Measurements from ENCODE around the gene ZSCAN20.

DNA sequence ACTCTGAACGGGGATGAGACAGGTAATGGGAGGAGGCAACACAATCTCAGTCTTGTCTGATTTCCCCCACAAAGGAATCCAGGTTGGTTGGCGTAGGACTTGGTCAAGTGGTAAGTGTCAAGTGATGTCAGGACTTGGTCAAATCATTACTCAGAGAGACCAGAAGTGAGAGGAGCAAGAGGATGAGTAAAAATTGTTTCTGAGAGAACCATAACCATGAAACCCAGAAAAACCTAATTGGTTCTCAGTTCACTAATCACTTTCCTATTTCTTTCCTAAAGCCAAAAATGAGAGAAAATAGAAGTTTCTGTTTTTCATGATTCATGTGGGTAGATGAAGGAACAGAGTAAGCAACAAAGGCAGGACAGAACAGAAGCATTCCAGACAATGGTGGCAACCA, 46.5 kb upstream of the ZSCAN20 start:
- TF ChIP-seq, protein P1, sequence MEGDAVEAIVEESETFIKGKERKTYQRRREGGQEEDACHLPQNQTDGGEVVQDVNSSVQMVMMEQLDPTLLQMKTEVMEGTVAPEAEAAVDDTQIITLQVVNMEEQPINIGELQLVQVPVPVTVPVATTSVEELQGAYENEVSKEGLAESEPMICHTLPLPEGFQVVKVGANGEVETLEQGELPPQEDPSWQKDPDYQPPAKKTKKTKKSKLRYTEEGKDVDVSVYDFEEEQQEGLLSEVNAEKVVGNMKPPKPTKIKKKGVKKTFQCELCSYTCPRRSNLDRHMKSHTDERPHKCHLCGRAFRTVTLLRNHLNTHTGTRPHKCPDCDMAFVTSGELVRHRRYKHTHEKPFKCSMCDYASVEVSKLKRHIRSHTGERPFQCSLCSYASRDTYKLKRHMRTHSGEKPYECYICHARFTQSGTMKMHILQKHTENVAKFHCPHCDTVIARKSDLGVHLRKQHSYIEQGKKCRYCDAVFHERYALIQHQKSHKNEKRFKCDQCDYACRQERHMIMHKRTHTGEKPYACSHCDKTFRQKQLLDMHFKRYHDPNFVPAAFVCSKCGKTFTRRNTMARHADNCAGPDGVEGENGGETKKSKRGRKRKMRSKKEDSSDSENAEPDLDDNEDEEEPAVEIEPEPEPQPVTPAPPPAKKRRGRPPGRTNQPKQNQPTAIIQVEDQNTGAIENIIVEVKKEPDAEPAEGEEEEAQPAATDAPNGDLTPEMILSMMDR (conservative IDR thresholded peaks at IDR 0.05; ENCODE audit: low read depth, low read length), result no peak
- TF ChIP-seq EZH2 (IDR thresholded peaks at IDR 0.05; ENCODE audit: low read length, unreplicated experiment), result no peak

Measured in PC-3 (cell line).